HG02884 (cell line): ENCODE data around the gene SCO2.

Experiments
- ATAC-seq: cut with Tn5 transposase; IDR thresholded peaks from one replicate; pipeline ENCODE4 v1.9.1; 2021; ENCODE audit warnings: mild to moderate bottlenecking, moderate library complexity; ENCODE audit not compliant: unreplicated experiment

Gene SCO2

GRCh38 chr22:50482107-50483074 lies 43.0 kb downstream of the SCO2 start:
- no peak for ATAC-seq

- no peak for ATAC-seq
Observed at GRCh38 chr22:50481440-50482106, 43.8 kb downstream of the SCO2 start, which contains the start of gene ADM2. Gene ADM2 (plus strand): TSS chr22:50481543. CDS start chr22:50481848, 305 bp downstream.

DNA sequence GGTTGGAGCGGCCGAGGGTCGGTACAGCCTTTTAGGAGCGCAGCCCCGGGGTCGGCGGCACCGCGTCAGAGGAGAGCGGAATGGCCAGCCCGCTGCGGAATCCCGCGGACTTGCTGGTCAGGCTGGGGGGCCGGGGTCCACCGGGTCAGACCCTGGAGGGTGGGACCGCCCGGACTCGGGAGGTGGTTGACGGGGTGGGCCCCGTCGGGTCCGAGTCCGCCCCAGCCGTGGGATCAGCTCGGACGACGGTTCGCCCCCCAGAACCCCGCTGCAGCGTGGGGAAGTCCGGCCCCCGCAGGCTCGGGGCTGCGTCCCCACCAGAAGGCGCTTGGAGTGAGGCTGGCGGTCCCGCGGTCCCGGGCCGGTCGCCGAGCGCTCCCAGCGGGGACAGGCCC lies 44.4 kb downstream of the SCO2 start:
- ATAC-seq, result no peak

GRCh38 chr22:50479721-50480120 lies 45.7 kb downstream of the SCO2 start:
- no peak for ATAC-seq

DNA sequence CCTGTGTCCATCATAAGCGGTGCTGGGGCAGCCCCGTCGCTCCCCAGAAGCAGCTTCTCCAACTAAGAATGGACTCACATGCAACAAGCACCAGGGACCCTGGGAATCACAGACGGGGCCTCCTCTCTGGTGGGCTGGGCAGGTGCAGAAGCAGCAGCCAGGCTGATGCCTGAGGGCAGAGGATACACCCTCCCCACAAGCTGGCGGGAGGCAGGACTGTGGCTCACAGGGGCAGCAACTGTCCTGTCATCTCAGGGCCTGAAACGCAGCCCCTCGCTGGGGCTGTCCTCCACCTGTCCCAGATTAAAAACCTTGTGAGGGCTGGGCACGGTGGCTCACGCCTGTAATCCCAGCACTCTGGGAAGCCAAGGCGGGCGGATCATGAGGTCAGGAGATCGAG lies 47.5 kb downstream of the SCO2 start:
- no peak for ATAC-seq

GRCh38 chr22:50476868-50477267 lies 48.5 kb downstream of the SCO2 start:
- no peak for ATAC-seq

DNA sequence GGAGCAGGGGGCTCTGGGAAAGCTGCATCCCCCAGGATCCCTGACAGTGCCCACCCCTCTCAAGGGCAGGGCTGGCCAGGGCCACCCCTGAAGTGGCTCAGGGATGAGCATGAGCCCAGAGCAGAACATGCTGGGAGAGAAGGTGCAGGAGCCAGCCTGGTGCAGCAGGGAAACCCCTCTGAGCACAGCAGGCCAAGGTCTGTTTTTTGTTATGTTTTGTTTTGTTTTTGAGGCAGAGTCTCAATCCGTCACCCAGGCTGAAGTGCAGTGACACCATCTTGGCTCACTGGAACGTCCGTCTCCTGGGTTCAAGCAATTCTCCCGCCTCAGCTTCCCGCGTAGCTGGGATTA lies 49.8 kb downstream of the SCO2 start:
- no peak for ATAC-seq

GRCh38 chr22:50474710-50475651 lies 50.4 kb downstream of the SCO2 start, which contains the start of gene SBF1:
Gene SBF1 (minus strand): TSS chr22:50475035. CDS start chr22:50474840, 195 bp downstream.
- peak; percentile 68 for ATAC-seq

DNA sequence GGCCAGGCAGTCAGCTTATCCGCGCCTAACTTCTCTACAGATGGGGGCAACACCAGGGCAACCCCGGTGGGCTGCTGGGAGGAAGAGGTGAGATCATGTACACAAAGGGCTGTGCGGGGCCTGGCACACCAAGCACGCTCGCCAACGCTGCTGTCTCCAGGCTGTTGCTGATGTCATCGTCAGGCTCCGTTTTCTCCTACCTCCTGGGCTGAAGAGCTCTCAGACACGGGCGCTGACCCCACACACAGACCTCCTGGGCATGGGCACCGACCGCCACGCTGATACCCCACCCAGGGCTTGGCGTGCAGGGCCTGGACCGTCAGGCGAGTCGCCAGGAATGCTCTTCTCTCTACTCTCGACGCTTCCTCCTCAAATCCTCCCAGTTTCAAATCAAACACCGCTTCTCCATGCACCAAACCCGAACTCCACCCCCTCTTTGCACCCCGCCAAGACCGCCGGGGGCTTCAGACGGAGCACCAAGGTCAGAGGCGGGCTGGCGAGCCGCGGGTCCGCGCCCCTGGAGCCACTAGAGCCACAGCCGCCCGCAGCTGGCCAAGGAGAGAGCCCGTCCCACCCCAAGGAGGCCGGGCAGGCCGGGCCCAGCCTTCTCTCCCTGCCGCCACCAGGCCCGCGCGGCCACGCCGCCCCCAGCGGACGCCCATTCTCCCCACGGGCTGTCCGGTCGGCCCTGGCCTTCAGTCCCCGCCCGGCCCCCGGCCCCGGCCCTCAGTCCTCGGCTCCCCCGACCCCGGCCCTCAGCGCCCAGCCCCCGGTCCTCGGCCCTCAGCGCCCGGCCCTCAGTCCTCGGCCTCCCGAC lies 51.3 kb downstream of the SCO2 start:
- ATAC-seq, result no peak
